Measurements from ENCODE around the gene TPM4. TPM values are rescaled to one million over a fixed set of nuclear protein-coding genes. Genes with fewer than 3 reads are reported as not detected.

TPM4 gene
- total and polyA plus RNA-seq, 7 experiments from 2014 or later: 28.2 to 435 (median 66.8) TPM

DNA sequence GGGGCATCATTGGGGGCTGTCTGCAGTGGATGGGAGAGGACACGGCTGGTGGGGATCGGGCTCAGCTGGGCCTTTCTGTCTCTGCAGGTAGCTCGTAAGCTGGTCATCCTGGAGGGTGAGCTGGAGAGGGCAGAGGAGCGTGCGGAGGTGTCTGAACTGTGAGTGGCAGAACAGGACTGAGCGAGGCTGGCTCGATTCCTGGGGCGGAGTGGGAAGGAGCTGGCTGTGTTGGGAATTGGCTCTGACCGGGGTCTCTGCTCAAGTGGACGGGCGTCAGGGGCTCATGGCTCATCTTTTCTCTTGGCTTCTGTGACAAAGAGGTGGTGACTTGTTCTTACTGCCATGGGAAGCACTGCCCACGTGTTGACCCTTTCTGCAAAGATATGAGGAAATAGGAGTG lies 11.6 kb downstream of the TPM4 start:
- no peaks in the 10 kb centered on the region for H3K9me3 ChIP-seq (ENCODE audit: control insufficient read depth in 2 of 3, low read length in 3 of 3)
- no peak overlapping the region for H3K4me3 ChIP-seq (ENCODE audit: low read length)
- H3K27ac Mint-ChIP-seq: peak overlapping the region in 7 of 9 donors; percentile 22 to 96 (median 56)
- peaks cover 13 to 55% (median 36%) of the 10 kb centered on the region in 5 donors for H3K36me3 Mint-ChIP-seq
- DNase-seq (no peak), ATAC-seq (no peak)
- POLR2A ChIA-PET: interaction anchor here (0.6 to 5.4 kb wide), 3 partner anchors 10 to 1665 kb away, joined by 3 to 128 read pairs (median 3); partner anchors contain the start of gene TPM4
- intact Hi-C loops (cut with micrococcal nuclease): no loop called here
- no peak overlapping the region for H3K27ac ChIP-seq (ENCODE audit: low read depth, low read length)
- CTCF ChIA-PET: interaction anchor here (2.7 to 3.7 kb wide), 2 partner anchors 13 to 17 kb away, joined by 21 to 29 read pairs; partner anchors contain the start of gene TPM4
- no peaks in the 10 kb centered on the region for H3K27me3 Mint-ChIP-seq
- no peaks in the 10 kb centered on the region for H3K27me3 ChIP-seq (ENCODE audit: control insufficient read depth in 2 of 2, insufficient read depth in 2 of 2, low read length in 2 of 2)
- H3K4me1 Mint-ChIP-seq: peaks cover 28 to 65% (median 54%) of the 10 kb centered on the region in 7 donors
- H3K4me3 Mint-ChIP-seq: peak overlapping the region in 3 of 10 donors; percentile 27 to 71 (median 35)
- peaks cover 25 to 29% of the 10 kb centered on the region in 2 donors for H3K4me1 ChIP-seq (ENCODE audit: control insufficient read depth in 2 of 2, insufficient read depth in 2 of 2, low read length in 2 of 2)
- H3K9me3 Mint-ChIP-seq: peaks cover 0 to 2% (median 0%) of the 10 kb centered on the region in 11 donors
- peaks cover 37 to 79% (median 53%) of the 10 kb centered on the region in 3 experiments for H3K36me3 ChIP-seq (ENCODE audit: control insufficient read depth in 2 of 3, insufficient read depth in 3 of 3, low read length in 3 of 3)

DNA sequence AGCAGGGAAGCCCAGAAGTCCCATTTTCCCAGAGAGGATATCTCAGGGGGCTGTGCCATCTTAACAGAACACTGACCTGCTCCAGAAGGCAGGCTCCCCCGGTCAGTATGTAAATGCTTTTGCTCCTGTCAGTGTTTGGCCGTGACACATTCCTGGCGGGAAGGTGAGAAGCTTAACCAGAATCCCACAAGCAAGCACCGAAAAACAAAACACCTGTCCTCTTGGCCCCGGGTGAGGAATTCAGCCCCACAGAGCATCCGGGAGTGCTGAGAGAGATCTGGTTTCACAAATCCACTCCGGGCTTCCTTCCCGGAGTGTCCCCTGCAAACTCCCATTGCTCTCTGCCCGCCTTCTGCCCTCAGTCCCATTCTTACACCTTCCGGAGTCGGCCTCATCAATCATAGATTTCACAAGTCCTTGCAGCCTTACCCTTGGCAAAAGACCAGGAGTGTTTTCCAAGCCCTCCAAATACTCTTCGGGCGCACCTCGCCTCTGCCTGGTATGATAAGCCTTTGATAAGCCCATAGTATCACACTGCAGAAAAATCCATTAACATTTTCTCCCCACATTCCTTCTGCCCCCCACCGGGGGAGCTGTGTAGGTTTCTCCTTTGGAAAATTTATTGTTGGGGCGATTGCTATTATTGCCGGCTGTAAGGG lies 12.2 kb downstream of the TPM4 start:
- POLR2A ChIA-PET: interaction anchor here (0.6 to 2.8 kb wide), 4 partner anchors 9 to 1664 kb away, joined by 3 to 14 read pairs (median 4); no protein-coding TSS in a partner anchor
- H3K4me3 Mint-ChIP-seq: peak overlapping the region in 3 of 10 donors; percentile 23 to 35 (median 32)

DNA sequence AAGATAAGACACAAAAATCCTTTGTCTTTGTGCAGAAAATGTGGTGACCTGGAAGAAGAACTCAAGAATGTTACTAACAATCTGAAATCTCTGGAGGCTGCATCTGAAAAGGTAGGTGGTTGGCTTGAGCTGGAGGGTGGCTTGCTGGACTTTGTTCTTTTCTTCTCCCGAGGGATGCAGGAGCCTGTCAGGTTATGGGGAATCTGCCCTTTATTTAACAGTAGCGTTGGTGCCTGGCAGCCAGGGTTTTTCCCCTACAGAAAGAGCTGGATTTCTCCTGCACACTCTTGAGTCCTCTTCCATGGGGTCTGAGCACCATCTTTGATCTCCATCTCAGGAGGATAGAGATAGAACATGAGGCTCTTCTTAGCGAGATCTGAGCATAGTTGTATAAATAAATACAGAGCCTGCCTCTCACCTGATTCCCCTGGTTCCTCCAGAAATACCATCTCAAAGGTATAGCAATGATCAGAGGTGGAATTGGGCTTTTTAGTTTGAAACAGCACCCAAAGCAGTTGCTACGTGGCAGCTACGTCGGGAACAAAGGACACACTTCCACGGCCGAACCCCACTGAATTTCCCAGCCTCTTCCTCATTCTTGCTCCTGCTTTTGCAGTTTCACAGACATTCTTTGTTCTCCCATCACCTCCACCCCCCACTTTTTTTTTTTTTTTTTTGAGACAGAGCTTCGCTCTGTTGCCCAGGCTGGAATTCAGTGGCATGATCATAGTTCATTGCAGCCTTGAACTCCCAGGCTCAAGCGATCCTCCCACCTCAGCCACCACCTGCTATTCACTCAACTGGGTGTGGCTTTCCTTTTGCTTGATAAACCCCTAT lies 12.9 kb downstream of the TPM4 start:
- Mint-ChIP-seq H3K9me3 (peaks cover 0 to 2% (median 0%) of the 10 kb centered on the region in 11 donors), H3K27me3 (no peaks in the 10 kb centered on the region), H3K36me3 (peaks cover 21 to 58% (median 36%) of the 10 kb centered on the region in 5 donors), H3K4me1 (peaks cover 20 to 60% (median 51%) of the 10 kb centered on the region in 7 donors), H3K4me3 (peak overlapping the region in 1 of 10 donors; percentile 11), H3K27ac (peak overlapping the region in 7 of 9 donors; percentile 20 to 96 (median 79))
- H3K27me3 ChIP-seq (ENCODE audit: control insufficient read depth in 2 of 2, insufficient read depth in 2 of 2, low read length in 2 of 2): no peaks in the 10 kb centered on the region
- ChIA-PET POLR2A (interaction anchor here (1.6 to 2.8 kb wide), 3 partner anchors 10 to 19 kb away, joined by 4 to 14 read pairs (median 4); no protein-coding TSS in a partner anchor), CTCF (interaction anchor here (1.7 to 3.7 kb wide), 2 partner anchors 18 to 27 kb away, joined by 13 to 29 read pairs; no protein-coding TSS in a partner anchor)
- H3K4me1 ChIP-seq (ENCODE audit: control insufficient read depth in 2 of 2, insufficient read depth in 2 of 2, low read length in 2 of 2): peaks cover 24 to 29% of the 10 kb centered on the region in 2 donors
- intact Hi-C loops (cut with micrococcal nuclease): no loop called here
- H3K27ac ChIP-seq (ENCODE audit: low read depth, low read length): no peak overlapping the region
- ATAC-seq: no peak
- H3K4me3 ChIP-seq (ENCODE audit: low read length): no peak overlapping the region
- DNase-seq: no peak
- H3K9me3 ChIP-seq (ENCODE audit: control insufficient read depth in 2 of 3, low read length in 3 of 3): no peaks in the 10 kb centered on the region
- peaks cover 39 to 78% (median 49%) of the 10 kb centered on the region in 3 experiments for H3K36me3 ChIP-seq (ENCODE audit: control insufficient read depth in 2 of 3, insufficient read depth in 3 of 3, low read length in 3 of 3)

More for the DNA sequence above, 12.2 kb downstream of the TPM4 start:
- peak overlapping the region in 8 of 9 donors; percentile 20 to 96 (median 68) for H3K27ac Mint-ChIP-seq
- no peak overlapping the region for H3K27ac ChIP-seq (ENCODE audit: low read depth, low read length)
- H3K4me3 ChIP-seq (ENCODE audit: low read length): no peak overlapping the region
- peaks cover 38 to 79% (median 56%) of the 10 kb centered on the region in 3 experiments for H3K36me3 ChIP-seq (ENCODE audit: control insufficient read depth in 2 of 3, insufficient read depth in 3 of 3, low read length in 3 of 3)
- H3K27me3 ChIP-seq (ENCODE audit: control insufficient read depth in 2 of 2, insufficient read depth in 2 of 2, low read length in 2 of 2): no peaks in the 10 kb centered on the region
- no peaks in the 10 kb centered on the region for H3K27me3 Mint-ChIP-seq
- DNase-seq (no peak), ATAC-seq (no peak)
- H3K4me1 Mint-ChIP-seq: peaks cover 25 to 63% (median 51%) of the 10 kb centered on the region in 7 donors
- peaks cover 25 to 26% of the 10 kb centered on the region in 2 donors for H3K4me1 ChIP-seq (ENCODE audit: control insufficient read depth in 2 of 2, insufficient read depth in 2 of 2, low read length in 2 of 2)
- peaks cover 18 to 57% (median 36%) of the 10 kb centered on the region in 5 donors for H3K36me3 Mint-ChIP-seq
- intact Hi-C loops (cut with micrococcal nuclease): no loop called here
- peaks cover 0 to 2% (median 0%) of the 10 kb centered on the region in 11 donors for H3K9me3 Mint-ChIP-seq
- no peaks in the 10 kb centered on the region for H3K9me3 ChIP-seq (ENCODE audit: control insufficient read depth in 2 of 3, low read length in 3 of 3)
- CTCF ChIA-PET: interaction anchor here (1.7 to 3.7 kb wide), 3 partner anchors 14 to 26 kb away, joined by 13 to 29 read pairs (median 21); partner anchors contain the start of gene TPM4

DNA sequence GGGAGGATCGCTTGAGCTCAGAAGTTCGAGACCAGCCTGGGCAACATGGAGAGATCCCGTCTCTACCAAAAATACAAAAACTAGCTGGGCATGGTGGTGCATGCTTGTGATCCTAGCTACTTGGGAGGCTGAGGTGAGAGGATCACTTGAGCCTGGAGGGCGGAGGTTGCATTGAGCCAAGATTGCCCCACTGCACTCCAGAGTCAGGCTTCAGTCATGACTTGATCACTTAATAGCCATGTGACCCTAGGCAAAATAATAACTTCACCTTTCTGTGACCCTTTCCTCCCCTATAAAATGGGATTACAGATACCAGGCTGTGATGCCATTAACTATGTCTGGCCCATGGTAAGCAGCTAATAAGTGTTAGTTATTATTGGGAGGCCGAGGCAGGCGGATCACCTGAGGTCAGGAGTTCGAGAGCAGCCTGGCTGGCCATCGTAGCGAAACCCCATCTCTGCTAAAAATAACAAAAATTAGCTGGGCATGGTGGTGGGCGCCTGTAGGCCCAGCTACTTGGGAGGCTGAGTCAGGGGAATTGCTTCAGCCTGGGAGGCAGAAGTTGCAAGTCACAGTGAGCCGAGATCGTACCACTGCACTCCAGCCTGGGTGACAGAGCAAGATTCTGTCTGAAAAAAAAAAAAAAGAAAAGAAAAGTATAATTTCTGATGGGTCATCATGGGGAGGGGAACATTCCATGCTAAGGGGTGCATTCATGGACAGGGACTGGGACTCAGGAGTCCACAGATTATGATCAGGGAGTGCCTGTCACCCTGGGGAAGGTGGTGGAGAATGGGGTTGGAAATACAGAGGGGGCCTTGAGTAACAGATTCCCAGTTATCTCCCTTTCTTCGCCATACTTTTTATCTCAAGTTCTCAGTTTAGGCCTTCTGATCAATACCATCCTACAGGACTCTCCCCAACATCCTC lies 15.5 kb downstream of the TPM4 start:
- Histone ChIP-seq H3K27me3 (ENCODE audit: control insufficient read depth in 2 of 2, insufficient read depth in 2 of 2, low read length in 2 of 2) (no peaks in the 10 kb centered on the region), H3K27ac (ENCODE audit: low read depth, low read length) (no peak overlapping the region), H3K36me3 (ENCODE audit: control insufficient read depth in 2 of 3, insufficient read depth in 3 of 3, low read length in 3 of 3) (peaks cover 35 to 94% (median 42%) of the 10 kb centered on the region in 3 experiments), H3K9me3 (ENCODE audit: control insufficient read depth in 2 of 3, low read length in 3 of 3) (no peaks in the 10 kb centered on the region), H3K4me1 (ENCODE audit: control insufficient read depth in 2 of 2, insufficient read depth in 2 of 2, low read length in 2 of 2) (peaks cover 2 to 21% of the 10 kb centered on the region in 2 donors), H3K4me3 (ENCODE audit: low read length) (no peak overlapping the region)
- no peaks in the 10 kb centered on the region for H3K27me3 Mint-ChIP-seq
- H3K36me3 Mint-ChIP-seq: peaks cover 16 to 57% (median 36%) of the 10 kb centered on the region in 5 donors
- no peaks in the 10 kb centered on the region for H3K9me3 Mint-ChIP-seq
- intact Hi-C loops (cut with micrococcal nuclease): no loop called here
- POLR2A ChIA-PET: interaction anchor here (0.6 to 1.8 kb wide), 2 partner anchors 21 to 28 kb away, joined by 3 to 4 read pairs; no protein-coding TSS in a partner anchor
- ATAC-seq (no peak), DNase-seq (no peak)
- peak overlapping the region in 5 of 9 donors; percentile 12 to 54 (median 41) for H3K27ac Mint-ChIP-seq
- peaks cover 15 to 56% (median 47%) of the 10 kb centered on the region in 7 donors for H3K4me1 Mint-ChIP-seq
- CTCF ChIA-PET: interaction anchor here (0.7 to 1.2 kb wide), 3 partner anchors 19 to 51 kb away, joined by 3 to 6 read pairs (median 3); no protein-coding TSS in a partner anchor
- H3K4me3 Mint-ChIP-seq: no peak overlapping the region

DNA sequence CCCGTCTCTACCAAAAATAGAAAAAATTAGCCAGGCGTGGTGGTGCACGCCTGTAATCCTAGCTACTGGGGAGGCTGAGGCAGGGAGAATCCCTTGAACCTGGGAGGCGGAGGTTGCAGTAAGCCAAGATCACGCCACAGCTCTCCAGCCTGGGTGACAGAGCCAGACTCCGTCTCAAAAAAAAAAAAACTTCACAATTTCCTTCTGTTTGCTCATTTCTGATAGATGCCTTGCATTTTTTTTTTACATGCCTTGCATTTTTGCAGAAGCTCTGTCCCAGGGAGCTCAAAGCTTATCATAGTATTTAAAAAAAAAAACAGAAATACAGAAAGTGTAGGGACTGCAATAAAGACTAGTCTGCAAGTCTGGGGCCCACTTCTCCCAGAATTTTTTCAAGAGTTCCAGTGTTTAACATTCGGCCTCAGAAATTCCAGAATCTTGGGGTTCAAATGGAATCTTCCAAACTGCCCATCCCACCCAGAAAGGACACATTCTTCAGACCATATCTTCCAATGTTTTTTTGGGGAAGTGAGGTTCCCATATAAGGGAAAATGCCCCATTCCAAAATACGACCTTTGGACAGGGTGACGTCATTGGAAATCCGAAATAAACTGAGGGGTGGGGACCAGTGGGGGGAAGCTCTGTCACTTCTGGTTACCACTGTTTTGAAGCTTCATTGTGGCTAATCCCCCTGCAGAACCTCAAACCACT lies 18.2 kb downstream of the TPM4 start:
- Mint-ChIP-seq H3K4me3 (peak overlapping the region in 7 of 10 donors; percentile 16 to 68 (median 62)), H3K27me3 (no peaks in the 10 kb centered on the region), H3K9me3 (no peaks in the 10 kb centered on the region), H3K4me1 (peaks cover 14 to 48% (median 45%) of the 10 kb centered on the region in 7 donors), H3K27ac (peak overlapping the region; percentile 72 to 94 (median 88)), H3K36me3 (peaks cover 17 to 57% (median 34%) of the 10 kb centered on the region in 5 donors)
- peaks cover 0 to 20% of the 10 kb centered on the region in 2 donors for H3K4me1 ChIP-seq (ENCODE audit: control insufficient read depth in 2 of 2, insufficient read depth in 2 of 2, low read length in 2 of 2)
- H3K27me3 ChIP-seq (ENCODE audit: control insufficient read depth in 2 of 2, insufficient read depth in 2 of 2, low read length in 2 of 2): no peaks in the 10 kb centered on the region
- peaks cover 28 to 85% (median 29%) of the 10 kb centered on the region in 3 experiments for H3K36me3 ChIP-seq (ENCODE audit: control insufficient read depth in 2 of 3, insufficient read depth in 3 of 3, low read length in 3 of 3)
- DNase-seq (peak in 1 of 9 donors; percentile 14), ATAC-seq (no peak)
- CTCF ChIA-PET: interaction anchor here (0.9 to 1.7 kb wide), 5 partner anchors 16 to 54 kb away, joined by 3 to 9 read pairs (median 3); partner anchors contain the start of gene TPM4
- no peaks in the 10 kb centered on the region for H3K9me3 ChIP-seq (ENCODE audit: control insufficient read depth in 2 of 3, low read length in 3 of 3)
- H3K4me3 ChIP-seq (ENCODE audit: low read length): no peak overlapping the region
- POLR2A ChIA-PET: interaction anchor here (0.6 to 2.9 kb wide), 10 partner anchors 8 to 258 kb away, joined by 3 to 11 read pairs (median 4); partner anchors contain the start of gene HSH2D
- intact Hi-C loops (cut with micrococcal nuclease): no loop called here
- peak overlapping the region; percentile 56 for H3K27ac ChIP-seq (ENCODE audit: low read depth, low read length)

All from naive thymus-derived CD4-positive, alpha-beta T cell (primary cell).